Measurements from ENCODE around the gene AGRN.
A peak's percentile ranks its signal among the peaks of the same experiment; 100 is the strongest.

AGRN gene

GRCh38 chr1:997993-998744, 21.8 kb upstream of the AGRN start:
- DNase-seq (ENCODE audit: low read depth), result no peak
- H3K4me3 ChIP-seq (ENCODE audit: low read length), result peak overlapping the region; percentile 27
- TF ChIP-seq CTCF (IDR thresholded peaks at IDR 0.05; ENCODE audit: insufficient read depth, low read depth, low read length, missing control alignments), result no peak

- H3K4me3 ChIP-seq (ENCODE audit: low read length), result peak overlapping the region; percentile 66
- TF ChIP-seq CTCF (IDR thresholded peaks at IDR 0.05; ENCODE audit: insufficient read depth, low read depth, low read length, missing control alignments), result no peak
- DNase-seq (ENCODE audit: low read depth), result no peak
Observed at GRCh38 chr1:998745-998994, 21.2 kb upstream of the AGRN start.

- TF ChIP-seq CTCF (IDR thresholded peaks at IDR 0.05; ENCODE audit: insufficient read depth, low read depth, low read length, missing control alignments), result no peak
- no peak for DNase-seq (ENCODE audit: low read depth)
- peak overlapping the region; percentile 66 for H3K4me3 ChIP-seq (ENCODE audit: low read length)
Observed at GRCh38 chr1:998995-999724, 20.8 kb upstream of the AGRN start.

GRCh38 chr1:999725-1000356, 20.1 kb upstream of the AGRN start, which contains the start of gene HES4:
Gene HES4 (minus strand): TSS chr1:1000097. CDS start chr1:999973, 124 bp downstream.
- peak; percentile 93 for DNase-seq (ENCODE audit: low read depth)
- H3K4me3 ChIP-seq (ENCODE audit: low read length), result peak within 1 kb of the TSS; percentile 66
- no peak for TF ChIP-seq CTCF (IDR thresholded peaks at IDR 0.05; ENCODE audit: insufficient read depth, low read depth, low read length, missing control alignments)

GRCh38 chr1:1000357-1001056, 19.4 kb upstream of the AGRN start:
- no peak for TF ChIP-seq CTCF (IDR thresholded peaks at IDR 0.05; ENCODE audit: insufficient read depth, low read depth, low read length, missing control alignments)
- peak; percentile 83 for DNase-seq (ENCODE audit: low read depth)

GRCh38 chr1:1001057-1001783, 18.7 kb upstream of the AGRN start:
- DNase-seq (ENCODE audit: low read depth), result no peak
- H3K4me3 ChIP-seq (ENCODE audit: low read length), result peak overlapping the region; percentile 64
- TF ChIP-seq CTCF (IDR thresholded peaks at IDR 0.05; ENCODE audit: insufficient read depth, low read depth, low read length, missing control alignments), result no peak

More at GRCh38 chr1:1000357-1001056, 19.4 kb upstream of the AGRN start:
- H3K4me3 ChIP-seq (ENCODE audit: low read length), result peak overlapping the region; percentile 64
